GM19240 (cell line): Measurements from ENCODE around the gene RSPH1.

Experiments
- DNase-seq: peaks from one replicate; pipeline ENCODE4 v3.0.0; 2011; ENCODE audit warnings: low spot score; ENCODE audit not compliant: insufficient read length

Gene RSPH1

GRCh38 chr21:42431196-42431595 is 64.8 kb downstream of the RSPH1 start:
- no peak for DNase-seq

GRCh38 chr21:42430521-42430920 is 65.5 kb downstream of the RSPH1 start:
- DNase-seq: no peak

GRCh38 chr21:42429856-42430255 is 66.2 kb downstream of the RSPH1 start:
- DNase-seq: no peak

GRCh38 chr21:42429021-42429420 is 67.0 kb downstream of the RSPH1 start:
- no peak for DNase-seq

- no peak for DNase-seq
Measured at GRCh38 chr21:42427809-42428419, 68.1 kb downstream of the RSPH1 start.

- no peak for DNase-seq
Measured at GRCh38 chr21:42426876-42427480, 69.0 kb downstream of the RSPH1 start.

GRCh38 chr21:42426424-42426823 is 69.6 kb downstream of the RSPH1 start:
- no peak for DNase-seq

- DNase-seq: no peak
Measured at GRCh38 chr21:42425591-42425990, 70.4 kb downstream of the RSPH1 start.

- no peak for DNase-seq
Measured at GRCh38 chr21:42424914-42425541, 71.0 kb downstream of the RSPH1 start.

- DNase-seq: no peak
Measured at GRCh38 chr21:42423685-42424084, 72.3 kb downstream of the RSPH1 start.

GRCh38 chr21:42423197-42423675 is 72.8 kb downstream of the RSPH1 start:
- no peak for DNase-seq
